Left renal cortex interstitium (tissue), 4 donors: Measurements from ENCODE around the gene CACNA1A. TPM values are rescaled to one million over a fixed set of nuclear protein-coding genes. Genes with fewer than 3 reads are reported as not detected.
"Not testable (repeated sequence)": the region's sequence is repeated elsewhere in the genome, so short reads cannot be mapped to it uniquely, and the experiment has no call there.

Source experiments
- DNase-seq, 4 donors: peaks; one replicate each; pipeline ENCODE4 v3.0.0-alpha.2; 2013; ENCODE audit warnings: low read depth in 4 of 4, low spot score in 2 of 4, missing footprints in 1 of 4
- polyA plus RNA-seq, 4 donors: library from polyadenylated mRNA; unstranded; fragments of 120-200 nt; gene quantifications; one replicate each; pipeline ENCODE4 v1.2.1, GENCODE V29; 2013; ENCODE audit not compliant: insufficient read length in 4 of 4

Gene CACNA1A
- polyA plus RNA-seq, 4 donors = 2.0 to 3.6 (median 2.7) TPM

DNA sequence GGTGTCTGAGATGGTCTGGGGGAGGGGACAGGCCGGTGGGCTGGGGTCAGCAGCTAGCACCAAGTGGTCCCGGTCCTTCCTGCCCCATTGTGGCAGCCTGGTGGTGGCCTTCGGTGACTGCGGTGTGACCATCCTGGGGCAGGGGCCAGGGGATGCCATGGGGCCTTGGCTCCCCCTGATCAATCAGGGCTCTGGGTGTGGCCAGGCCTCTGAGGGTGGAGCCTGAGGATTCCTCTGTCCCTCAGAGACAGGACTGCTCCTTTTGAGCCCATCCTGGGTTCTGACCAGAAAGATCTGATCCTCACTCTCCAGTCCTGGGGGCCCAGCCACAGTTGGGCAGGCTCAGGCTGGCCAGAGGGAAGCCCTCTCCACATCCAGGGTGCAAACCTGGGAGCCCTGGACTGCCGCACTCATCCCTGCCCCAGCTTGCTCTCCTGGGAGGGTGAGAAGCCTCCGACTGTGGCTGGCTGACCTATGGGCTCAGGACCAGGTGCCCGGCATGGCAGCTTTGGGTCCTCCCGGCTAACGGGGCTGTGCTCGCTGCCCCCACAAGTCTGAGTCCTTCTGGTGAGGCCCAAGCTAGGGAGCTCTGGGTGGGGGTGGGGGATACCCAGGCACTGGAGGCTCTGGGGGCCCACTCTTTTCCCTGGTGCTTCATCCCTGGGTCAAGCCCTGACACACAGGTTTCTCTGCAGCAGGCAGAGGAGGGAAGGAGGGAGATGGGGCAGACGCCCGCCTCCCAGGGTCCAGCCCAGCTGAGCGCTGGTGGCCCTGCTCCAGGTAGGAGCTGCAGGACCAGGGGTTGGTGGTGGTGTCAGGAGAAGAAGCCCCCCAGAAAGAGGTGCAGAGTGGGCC, 296.6 kb downstream of the CACNA1A start:
- DNase-seq = no peak

DNA sequence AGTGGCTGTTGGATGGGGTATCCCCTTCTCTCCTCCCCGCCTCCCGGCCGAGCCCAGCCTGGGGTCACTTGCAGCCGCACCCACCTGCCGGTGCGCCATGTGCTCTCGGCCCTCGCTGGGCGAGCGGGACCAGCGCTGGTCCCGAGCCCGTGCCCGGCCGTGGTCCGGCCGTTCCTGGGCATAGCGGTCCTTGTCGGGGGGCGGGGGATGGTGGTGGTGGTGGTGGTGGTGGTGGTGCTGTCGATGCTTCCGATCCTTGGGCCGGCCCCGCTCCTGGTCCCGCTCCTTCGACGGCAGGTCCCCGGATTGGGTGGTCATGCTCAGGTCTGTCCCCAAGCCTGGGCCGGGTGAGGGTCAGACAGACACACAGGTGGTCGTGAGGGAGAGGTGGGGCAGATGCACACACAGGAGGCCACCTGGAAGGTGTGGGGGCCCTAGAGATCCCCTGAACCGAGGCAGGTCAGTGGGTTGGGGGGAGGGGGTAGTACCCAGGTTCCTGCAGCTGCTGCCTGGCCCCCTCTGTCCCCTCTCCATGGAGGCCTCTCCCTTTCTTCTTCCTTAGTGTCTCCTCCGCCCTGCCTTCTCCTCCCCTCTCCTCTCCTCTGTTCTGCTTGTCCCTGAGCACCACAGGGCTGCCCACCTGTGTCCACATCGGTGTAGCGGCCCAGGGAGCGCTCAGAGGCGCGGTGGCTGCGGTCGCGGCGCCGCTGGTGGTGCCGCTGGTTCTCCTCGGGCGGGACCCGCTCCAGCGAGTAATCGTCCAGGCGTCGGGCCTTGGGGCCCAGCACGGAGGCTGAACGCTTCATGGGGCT, 297.4 kb downstream of the CACNA1A start:
- DNase-seq = no peak

DNA sequence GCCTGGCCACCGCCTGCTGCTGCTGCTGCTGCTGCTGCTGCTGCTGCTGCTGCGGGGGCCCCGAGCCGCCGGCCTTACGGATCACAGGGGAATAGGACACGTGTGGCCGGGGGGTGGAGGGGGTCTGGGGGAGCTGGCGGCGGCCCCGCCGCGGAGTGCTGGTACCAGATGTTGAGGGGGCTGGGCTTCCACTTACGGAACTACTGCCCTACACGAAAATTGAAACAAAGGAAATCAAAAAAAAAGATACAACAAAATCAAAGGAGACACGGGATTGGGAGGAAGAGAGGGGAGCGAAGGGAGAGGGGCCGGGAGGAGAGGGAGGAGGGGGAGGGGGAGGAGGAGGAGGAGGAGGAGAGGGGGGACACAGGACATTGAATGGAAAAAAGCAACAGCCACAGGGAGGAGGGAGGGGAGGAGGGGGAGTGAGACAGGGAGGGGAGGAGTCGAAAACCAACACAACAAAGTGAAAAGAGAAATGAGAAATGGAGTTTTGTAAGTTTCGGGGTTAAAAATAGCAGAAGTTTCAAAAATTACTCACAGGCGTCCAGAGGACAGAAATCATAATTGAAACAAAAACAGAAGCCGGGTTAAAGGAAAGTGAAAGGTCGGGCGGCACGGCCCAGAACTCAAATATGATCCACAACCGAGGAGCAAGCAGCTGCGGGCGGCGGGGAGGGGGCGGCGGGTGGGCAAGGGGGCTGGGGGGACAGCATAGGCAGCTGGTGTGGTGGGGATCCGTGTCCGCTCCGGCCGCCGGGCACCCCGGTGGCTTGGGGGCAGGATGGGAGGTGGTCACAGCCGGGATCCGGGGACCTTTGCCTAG, 298.2 kb downstream of the CACNA1A start:
- DNase-seq = peak; percentile 67 to 86 (median 72)

DNA sequence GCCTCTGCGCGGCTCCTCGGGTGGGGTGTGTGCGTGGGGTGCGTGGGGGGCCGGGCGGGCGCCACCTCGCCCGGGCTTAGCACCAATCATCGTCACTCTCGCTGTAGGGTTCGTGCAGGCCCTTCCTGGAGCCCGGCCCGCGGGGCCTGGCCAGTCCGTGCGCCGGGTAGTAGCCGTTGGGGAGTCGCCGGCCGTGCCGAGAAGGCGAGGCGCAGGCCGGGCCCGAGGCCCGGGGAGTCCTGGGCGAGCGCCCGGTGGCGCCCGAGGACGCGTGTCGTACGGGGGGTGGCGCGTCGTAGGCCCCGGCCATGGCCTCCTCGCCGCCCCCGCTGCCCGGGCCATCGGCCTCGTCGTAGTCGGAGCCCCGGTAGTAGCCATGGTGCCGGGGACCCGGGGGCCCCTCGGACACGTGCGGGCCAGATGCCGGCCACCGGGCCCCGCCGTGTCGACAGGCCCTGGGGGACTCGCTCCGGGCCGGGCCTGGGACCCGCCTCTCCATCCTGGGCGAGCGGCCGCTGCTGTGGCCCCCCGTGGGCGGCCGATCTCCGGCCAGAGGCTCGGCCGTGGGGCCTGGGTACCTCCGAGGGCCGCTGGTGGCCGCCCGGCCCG, 298.9 kb downstream of the CACNA1A start:
- no peak for DNase-seq

DNA sequence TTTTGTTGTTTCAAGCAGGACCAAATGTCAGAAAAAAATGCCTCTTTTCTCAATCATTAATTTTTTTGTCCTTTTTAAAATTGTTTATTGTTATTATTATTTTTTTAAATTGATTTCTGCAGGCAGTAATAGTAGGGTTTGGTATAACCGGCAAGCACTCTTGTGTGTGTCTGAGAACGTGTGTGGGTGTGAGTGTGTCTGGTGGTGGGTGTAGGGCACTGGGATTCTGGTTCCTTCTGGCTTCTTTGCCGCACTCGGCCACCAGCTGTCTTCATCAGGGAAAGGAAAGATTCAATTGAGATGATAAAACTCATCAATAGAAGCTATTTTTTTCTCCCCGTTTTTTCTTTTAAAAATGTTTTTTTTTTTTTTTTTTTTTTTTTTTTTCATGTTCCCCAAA, 299.7 kb downstream of the CACNA1A start:
- DNase-seq = no peak

DNA sequence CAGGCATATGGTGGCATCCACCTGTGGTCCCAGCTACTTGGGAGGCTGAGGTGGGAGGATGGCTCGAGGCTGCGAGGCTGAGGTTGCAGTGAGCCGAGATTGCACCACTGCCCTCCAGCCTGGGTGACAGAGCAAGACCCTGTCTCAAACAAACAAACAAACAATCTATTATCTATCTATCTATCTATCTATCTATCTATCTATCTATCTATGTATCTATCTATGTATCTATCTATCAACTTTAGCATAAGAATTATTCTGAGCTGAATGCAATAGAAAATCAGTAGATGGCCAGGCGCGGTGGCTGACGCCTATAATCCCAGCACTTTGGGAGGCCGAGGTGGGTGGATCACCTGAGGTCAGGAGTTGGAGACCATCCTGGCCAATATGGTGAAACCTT, 304.2 kb downstream of the CACNA1A start:
- not testable (repeated sequence) for DNase-seq

DNA sequence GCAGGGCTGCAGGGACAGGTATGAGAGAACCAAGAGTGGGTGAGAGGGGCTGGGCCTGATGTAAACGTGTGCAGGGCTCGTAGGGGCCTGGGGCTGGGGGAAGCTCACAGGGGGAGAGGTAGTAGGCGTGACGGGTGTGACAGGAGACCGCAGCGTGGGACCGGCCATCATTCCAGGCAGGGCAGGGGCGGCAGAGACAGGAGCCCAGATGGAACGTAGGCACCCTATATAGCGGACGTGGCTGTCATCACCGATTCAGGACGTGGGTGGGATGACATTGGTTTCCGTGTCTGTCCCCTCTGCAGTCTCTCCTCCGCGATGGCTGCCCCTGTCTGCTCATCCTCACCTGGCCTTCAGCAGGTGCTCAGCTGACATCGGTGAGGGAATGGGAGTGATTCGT, 307.6 kb downstream of the CACNA1A start:
- no peak for DNase-seq

DNA sequence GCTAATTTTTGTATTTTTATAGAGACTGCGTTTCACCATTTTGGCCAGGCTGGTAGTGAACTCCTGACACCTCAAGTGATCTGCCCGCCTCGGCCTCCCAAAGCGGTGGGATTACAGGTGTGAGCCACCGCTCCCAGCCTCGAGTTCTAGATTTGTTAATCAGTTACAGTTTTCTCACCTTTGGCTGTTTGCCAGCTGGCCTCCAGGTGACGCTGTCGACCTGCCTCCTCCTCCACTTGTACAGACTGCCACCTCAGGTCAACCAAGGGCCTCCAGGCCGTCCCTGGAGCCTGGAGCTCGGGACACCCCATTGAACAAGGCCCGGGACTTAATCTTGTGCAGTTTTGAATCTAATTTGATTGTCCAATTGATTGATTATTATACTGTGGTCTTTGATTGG, 310.6 kb downstream of the CACNA1A start:
- DNase-seq = no peak

DNA sequence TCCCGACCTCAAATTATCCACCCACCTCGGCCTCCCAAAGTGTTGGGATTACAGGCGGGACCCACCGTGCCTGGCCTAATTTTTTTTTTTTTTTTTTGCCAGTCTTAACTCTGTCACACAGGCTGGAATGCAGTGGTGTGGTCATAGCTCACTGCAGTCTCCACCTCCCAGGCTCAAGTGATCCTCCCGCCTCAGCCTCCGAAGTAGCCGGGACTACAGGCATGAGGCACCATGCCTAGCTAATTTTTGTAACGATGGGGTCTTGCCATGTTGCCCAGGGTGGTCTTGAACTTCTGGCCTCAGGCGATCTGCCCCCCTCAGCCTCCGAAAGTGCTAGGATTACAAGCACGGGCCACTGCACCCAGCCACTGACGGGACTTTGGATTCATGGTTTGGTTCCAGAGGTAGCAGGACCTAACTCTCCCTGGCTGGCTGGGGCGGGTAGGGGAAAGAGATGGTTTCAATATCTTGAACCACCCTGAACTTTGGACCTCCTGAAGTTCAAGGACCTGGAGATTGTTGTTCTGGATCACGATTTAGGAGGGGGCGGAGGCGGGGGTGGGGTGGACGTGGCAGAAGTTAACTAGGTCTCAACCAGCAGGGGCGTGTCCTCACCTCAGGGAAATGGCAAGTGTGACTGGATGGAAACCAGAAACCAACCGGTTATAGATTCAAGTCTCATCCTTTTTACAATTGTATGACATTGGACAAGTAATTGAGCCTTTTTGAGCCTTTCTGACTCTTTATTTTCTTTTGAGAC, 315.3 kb downstream of the CACNA1A start:
- DNase-seq = no peak

DNA sequence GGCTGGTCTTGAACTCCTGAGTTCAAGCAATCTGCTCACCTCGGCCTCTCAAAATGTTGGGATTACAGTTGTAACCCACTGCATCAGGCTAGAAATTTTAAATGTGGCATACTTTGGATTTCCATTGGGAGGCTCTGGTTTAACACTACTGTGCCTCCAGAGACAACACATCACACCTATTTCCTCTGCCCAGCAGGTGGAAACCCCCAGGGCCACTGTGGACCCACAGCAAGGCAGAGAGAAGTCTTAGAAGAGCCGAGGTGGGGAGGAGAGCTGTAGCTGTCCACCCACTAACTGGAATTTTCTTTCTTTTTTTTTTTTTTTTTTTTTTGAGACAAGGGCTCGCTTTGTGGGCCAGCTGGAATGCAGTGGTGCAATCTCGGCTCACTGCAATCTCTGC, 316.7 kb downstream of the CACNA1A start:
- no peak for DNase-seq

DNA sequence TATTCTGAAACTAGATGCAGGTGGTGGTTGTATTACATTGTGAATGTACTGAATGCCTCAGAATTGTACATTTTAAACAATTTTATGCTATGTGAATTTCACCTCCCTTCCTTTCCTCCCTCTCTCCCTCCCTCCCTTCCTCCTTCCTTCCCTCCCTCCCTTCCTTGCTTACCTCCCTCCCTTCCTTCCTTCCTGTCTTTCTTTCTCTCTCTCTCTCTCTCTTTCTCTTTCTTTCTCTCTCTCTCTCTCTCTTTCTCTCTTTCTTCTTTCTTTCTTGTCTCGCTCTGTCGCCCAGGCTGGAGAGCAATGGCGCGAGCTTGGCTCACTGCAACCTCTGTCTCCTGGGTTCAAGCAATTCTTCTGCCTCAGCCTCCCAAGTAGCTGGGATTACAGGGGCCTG, 318.9 kb downstream of the CACNA1A start:
- DNase-seq = no peak

DNA sequence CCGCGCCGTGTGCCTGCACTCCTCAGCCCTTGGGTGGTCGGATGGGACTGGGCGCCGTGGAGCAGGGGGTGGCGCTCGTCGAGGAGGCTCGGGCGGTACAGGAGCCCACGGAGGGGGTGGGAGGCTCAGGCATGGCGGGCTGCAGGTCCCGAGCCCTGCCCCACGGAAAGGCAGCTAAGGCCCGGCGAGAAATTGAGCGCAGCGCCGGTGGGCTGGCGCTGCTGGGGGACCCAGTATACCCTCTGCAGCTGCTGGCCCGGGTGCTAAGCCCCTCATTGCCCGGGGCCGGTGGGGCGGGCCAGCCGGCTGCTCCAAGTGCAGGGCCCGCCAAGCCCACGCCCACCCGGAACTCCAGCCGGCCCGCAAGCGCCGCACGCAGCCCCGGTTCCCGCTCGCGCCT, 319.6 kb downstream of the CACNA1A start:
- not testable (repeated sequence) for DNase-seq

DNA sequence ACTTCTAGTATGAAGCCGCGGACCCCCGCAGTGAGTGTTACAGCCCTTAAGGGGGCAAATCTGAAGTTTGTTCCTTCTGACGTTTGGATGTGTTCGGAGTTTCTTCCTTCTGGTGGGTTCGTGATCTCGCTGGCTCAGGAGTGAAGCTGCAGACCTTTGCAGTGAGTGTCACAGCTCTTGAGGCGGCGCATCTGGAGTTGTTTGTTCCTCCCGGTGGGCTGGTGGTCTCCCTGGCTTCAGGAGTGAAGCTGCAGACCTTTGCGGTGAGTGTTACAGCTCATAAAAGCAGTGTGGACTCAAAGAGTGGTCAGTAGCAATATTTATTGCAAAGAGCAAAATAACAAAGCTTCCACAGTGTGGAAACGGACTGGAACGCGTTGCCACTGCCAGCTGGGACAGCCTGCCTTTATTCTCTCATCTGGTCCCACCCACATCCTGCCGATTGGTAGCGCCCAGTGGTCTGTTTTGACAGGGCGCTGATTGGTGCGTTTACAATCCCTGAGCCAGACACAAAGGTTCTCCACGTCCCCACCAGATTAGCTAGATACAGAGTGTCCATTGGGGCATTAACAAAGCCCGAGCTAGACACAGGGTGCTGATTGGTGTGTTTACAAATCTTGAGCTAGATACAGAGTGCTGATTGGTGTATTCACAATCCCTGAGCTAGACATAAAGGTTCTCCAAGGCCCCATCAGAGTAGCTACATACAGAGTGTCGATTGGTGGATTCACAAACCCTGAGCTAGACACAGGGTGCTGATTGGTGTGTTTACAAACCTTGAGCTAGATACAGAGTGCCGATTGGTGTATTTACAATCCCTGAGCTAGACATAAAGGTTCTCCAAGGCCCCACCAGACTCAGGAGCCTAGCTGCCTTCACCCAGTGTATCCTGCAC, 320.3 kb downstream of the CACNA1A start:
- DNase-seq = not testable (repeated sequence)

DNA sequence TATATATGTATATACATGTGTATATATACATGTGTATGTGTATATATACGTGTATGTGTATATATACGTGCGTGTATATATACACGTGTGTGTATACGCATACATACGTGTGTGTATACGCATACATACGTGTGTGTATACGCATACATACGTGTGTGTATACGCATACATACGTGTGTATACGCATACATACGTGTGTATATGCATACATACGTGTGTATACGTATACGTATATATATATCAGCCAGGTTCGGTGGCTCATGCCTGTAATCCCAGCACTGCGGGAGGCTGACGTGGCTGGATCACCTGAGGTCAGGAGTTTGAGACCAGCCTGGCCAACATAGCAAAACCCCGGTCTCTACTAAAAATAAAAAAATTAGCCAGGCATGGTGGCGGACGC, 321.4 kb downstream of the CACNA1A start:
- DNase-seq = not testable (repeated sequence)

DNA sequence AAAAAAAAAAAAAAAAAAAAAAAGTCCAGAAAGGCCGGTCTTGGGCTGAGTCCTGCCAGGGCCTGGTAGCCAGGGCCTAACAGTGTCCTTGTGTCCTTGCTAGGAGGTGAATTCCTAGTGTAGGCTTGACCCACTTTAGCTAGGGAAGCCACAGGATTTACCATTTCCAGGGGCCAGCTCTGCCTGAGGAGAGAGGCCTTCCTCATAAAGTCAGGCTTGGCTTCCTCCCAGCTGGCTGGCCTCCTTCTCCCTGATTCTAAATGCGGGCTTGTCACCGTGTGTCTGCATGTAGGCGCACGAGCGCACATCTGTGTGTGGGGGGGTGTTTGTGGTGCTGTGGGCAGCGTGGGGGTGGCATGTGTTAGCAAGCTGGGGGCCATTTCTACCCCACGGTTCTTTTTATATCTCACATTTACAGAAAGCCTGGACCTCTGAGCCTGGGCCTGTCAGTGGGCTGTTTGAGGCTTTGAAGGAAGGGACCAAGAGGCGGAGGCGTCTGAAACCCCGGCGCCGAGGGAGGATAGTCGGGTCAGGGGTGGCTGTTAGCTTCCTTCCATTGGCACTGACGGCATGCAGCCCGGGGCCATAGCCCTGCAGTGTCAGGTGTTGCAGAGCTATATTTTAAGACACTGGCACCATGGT, 324.4 kb downstream of the CACNA1A start:
- no peak for DNase-seq

DNA sequence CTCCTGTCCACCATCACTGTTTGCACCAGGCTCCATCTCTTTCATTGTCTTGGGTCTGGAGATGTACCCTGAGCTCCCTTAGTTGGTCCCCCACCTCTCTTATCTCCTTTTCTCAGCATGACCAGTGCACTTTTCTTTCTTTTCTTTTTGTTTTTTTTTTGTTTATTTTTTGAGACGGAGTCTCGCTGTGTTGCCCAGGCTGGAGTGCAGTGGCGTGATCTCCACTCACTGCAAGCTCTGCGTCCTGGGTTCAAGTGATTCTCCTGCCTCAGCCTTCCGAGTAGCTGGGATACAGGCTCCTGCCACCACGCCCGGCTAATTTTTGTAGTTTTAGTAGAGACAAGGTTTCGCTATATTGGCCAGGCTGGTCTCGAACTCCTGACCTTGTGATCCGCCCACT, 328.0 kb downstream of the CACNA1A start:
- DNase-seq = not testable (repeated sequence)

DNA sequence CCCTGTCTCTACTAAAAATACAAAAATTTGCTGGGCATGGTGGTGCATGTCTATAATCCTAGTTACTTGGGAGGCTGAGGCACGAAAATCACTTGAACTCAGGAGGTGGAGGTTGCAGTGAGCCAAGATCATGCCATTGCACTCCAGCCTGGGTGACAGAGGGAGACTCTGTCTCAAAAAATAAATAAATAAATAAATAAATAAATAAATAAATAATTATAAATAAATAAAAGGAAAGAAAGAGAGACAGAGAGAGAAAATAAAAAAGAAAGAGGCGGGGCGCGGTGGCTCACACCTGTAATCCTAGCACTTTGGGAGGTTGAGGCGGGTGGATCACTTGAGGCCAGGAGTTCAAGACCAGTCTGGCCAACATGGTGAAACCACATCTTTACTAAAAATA, 328.7 kb downstream of the CACNA1A start:
- DNase-seq = not testable (repeated sequence)

DNA sequence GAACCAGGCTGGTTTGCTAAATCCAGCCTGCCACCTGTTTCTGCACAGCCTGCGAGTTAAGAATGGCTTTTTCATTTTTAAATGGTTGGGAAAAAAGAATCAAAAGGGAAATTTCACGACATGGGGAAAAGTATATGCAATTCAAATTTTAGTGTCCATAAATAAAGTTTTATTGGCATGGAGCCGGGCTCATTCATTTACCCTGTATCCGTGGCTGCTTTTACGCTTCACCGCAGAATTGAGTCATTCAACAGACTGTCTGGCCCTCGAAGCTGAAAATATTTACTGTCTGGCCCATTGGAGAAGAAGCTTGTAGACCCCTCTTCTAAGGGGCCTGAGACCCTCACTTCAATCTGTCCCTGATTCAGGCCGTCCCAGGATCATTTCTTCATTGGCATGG, 329.9 kb downstream of the CACNA1A start:
- DNase-seq = no peak
